Peyer's patch (tissue), 4 donors: ENCODE measurements around the gene SYNPR. TPM values are rescaled to one million over a fixed set of nuclear protein-coding genes. Genes with fewer than 3 reads are reported as not detected.
"Not testable (repeated sequence)": the region's sequence is repeated elsewhere in the genome, so short reads cannot be mapped to it uniquely, and the experiment has no call there.

Source experiments
- DNase-seq, 3 donors: peaks; one replicate each; pipeline ENCODE4 v3.0.0-alpha.2; 2017 to 2019
- H3K27ac ChIP-seq, 4 donors: fragments of 200-600 bp; sonication (generic); one replicate each; pipeline ENCODE4 v1.5.1; 2016 to 2019
- H3K27me3 ChIP-seq, 2 donors: fragments of 200-600 bp; sonication (generic); one replicate each; pipeline ENCODE4 v1.5.1; 2019
- H3K36me3 ChIP-seq, 3 donors: fragments of 200-600 bp; sonication (generic); one replicate each; pipeline ENCODE4 v1.5.1; 2016 to 2019
- H3K4me1 ChIP-seq, 4 donors: fragments of 200-600 bp; sonication (generic); one replicate each; pipeline ENCODE4 v1.5.1; 2016 to 2019
- H3K4me3 ChIP-seq, 4 donors: fragments of 200-600 bp; sonication (generic); 1 replicate in 3 of 4; 2 replicates in 1 of 4; pipeline ENCODE4 v1.5.1; 2016 to 2019; ENCODE audit warnings: mild to moderate bottlenecking in 1 of 4
- H3K9me3 ChIP-seq, 4 donors: fragments of 200-600 bp; sonication (generic); one replicate each; pipeline ENCODE4 v1.5.1; 2016 to 2019; ENCODE audit warnings: mild to moderate bottlenecking in 1 of 4
- POLR2A ChIP-seq, 2 donors: fragments of 450-650 bp; IDR thresholded peaks; one replicate each; pipeline ENCODE4 v1.5.1; 2017; ENCODE audit warnings: antibody characterized with exemption in 2 of 2, mild to moderate bottlenecking in 2 of 2, moderate library complexity in 2 of 2
- total RNA-seq, 4 donors: library from RNA; depleted of rRNA; stranded (reverse); fragments of >200 nt; gene quantifications; one replicate each; pipeline ENCODE4 v1.1.0, GENCODE V29; 2016
- TF ChIP-seq, protein P1 (sequence below), 6 experiments: fragments of 450-650 bp in 4 of 6; fragments of 200-600 bp in 2 of 6; sonication (generic) in 1 of 6; IDR thresholded peaks; one replicate each; pipeline ENCODE4 v1.5.1; 2017 to 2019; ENCODE audit warnings: antibody characterized with exemption in 6 of 6, mild to moderate bottlenecking in 3 of 6, moderate library complexity in 1 of 6

The SYNPR gene
- total RNA-seq, 4 donors from 2014 or later: not detected

DNA sequence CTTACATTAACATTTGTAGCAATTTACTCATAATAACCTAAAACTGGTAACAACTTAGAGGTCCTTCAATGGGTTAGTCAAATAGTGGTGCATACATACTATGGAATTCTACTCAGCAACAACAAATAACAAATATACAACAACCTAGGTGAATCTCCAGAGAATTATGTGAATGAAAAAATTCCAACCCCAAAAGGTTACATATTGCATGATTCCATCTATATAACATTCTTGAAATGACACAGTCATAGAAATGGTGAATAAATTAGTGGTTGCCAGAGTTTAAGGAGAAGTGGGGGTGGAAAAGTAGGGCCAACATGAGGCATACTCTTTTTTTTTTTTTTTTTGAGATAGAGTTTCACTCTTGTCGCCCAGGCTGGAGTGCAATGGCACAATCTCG, 361.7 kb downstream of the SYNPR start:
- Histone ChIP-seq H3K27ac (no peak overlapping the region), H3K27me3 (no peaks in the 10 kb centered on the region), H3K4me3 (no peak overlapping the region), H3K9me3 (no peaks in the 10 kb centered on the region), H3K4me1 (no peaks in the 10 kb centered on the region), H3K36me3 (no peaks in the 10 kb centered on the region)
- TF ChIP-seq, protein P1, sequence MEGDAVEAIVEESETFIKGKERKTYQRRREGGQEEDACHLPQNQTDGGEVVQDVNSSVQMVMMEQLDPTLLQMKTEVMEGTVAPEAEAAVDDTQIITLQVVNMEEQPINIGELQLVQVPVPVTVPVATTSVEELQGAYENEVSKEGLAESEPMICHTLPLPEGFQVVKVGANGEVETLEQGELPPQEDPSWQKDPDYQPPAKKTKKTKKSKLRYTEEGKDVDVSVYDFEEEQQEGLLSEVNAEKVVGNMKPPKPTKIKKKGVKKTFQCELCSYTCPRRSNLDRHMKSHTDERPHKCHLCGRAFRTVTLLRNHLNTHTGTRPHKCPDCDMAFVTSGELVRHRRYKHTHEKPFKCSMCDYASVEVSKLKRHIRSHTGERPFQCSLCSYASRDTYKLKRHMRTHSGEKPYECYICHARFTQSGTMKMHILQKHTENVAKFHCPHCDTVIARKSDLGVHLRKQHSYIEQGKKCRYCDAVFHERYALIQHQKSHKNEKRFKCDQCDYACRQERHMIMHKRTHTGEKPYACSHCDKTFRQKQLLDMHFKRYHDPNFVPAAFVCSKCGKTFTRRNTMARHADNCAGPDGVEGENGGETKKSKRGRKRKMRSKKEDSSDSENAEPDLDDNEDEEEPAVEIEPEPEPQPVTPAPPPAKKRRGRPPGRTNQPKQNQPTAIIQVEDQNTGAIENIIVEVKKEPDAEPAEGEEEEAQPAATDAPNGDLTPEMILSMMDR (IDR thresholded peaks at IDR 0.05): no peak
- no peak for TF ChIP-seq POLR2A (IDR thresholded peaks at IDR 0.05)
- DNase-seq: no peak

- Histone ChIP-seq H3K9me3 (no peaks in the 10 kb centered on the region), H3K27ac (no peak overlapping the region), H3K27me3 (no peaks in the 10 kb centered on the region), H3K4me1 (no peaks in the 10 kb centered on the region), H3K4me3 (no peak overlapping the region), H3K36me3 (no peaks in the 10 kb centered on the region)
- DNase-seq: no peak
- TF ChIP-seq POLR2A (IDR thresholded peaks at IDR 0.05): no peak
- TF ChIP-seq, protein P1 (IDR thresholded peaks at IDR 0.05): no peak
These were observed 364.4 kb downstream of the SYNPR start for GRCh38 chr3:63642488-63642887.

GRCh38 chr3:63644212-63644797, 366.2 kb downstream of the SYNPR start:
- no peaks in the 10 kb centered on the region for H3K36me3 ChIP-seq
- TF ChIP-seq, protein P1 (IDR thresholded peaks at IDR 0.05): no peak
- no peak for TF ChIP-seq POLR2A (IDR thresholded peaks at IDR 0.05)
- H3K27ac ChIP-seq: no peak overlapping the region
- H3K9me3 ChIP-seq: no peaks in the 10 kb centered on the region
- H3K4me3 ChIP-seq: no peak overlapping the region
- no peaks in the 10 kb centered on the region for H3K4me1 ChIP-seq
- no peak for DNase-seq
- no peaks in the 10 kb centered on the region for H3K27me3 ChIP-seq

- peak in 2 of 3 donors; percentile 67 to 73 for DNase-seq
- H3K9me3 ChIP-seq, H3K27me3 ChIP-seq, H3K4me1 ChIP-seq, H3K36me3 ChIP-seq: not testable (repeated sequence)
- Histone ChIP-seq H3K27ac (peak overlapping the region in 1 of 4 donors; percentile 43), H3K4me3 (peak overlapping the region in 2 of 4 donors; percentile 28 to 38)
- TF ChIP-seq POLR2A (IDR thresholded peaks at IDR 0.05): peak; percentile 21 to 23
These were observed 367.0 kb downstream of the SYNPR start for GRCh38 chr3:63644928-63645781.

DNA sequence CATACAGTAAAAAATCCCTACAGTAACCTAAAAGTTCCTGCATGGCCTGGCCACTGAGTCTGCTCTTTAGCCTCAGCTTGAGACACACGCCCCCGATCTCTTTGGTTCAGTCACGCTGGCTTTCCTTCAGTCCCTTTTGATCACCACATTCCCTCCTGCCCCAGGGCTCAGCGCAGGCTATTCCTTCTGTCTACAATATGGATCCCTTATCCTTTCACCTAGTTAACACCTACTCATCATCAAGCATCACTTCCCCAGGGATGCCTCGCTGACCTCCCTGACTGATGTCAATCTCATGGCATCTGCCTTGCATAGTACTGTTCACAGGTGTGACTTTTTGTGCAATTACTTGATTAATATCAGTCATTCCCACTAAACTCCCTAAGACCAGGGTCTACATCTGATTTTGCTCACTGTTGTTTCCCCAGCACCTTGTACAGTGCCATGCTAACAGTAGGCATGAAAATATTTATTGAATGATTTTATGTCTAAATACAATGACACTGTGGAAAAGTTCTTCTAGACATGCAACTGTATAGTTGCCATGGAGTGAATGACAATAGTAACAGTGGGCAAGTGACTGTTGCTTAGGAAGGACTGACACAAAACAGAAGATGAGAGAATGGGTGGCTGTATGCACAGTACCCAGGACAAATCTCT, 374.1 kb downstream of the SYNPR start, which contains the start of gene SNTN:
SNTN (plus strand) TSS at position 610 of the 660 bp plus-strand sequence; CDS start at position 623, 13 bp downstream.
- Histone ChIP-seq H3K36me3 (no peaks in the 10 kb centered on the region), H3K4me3 (no peak within 1 kb of the TSS), H3K4me1 (no peaks in the 10 kb centered on the region), H3K27ac (no peak within 1 kb of the TSS), H3K27me3 (no peaks in the 10 kb centered on the region), H3K9me3 (no peaks in the 10 kb centered on the region)
- no peak for TF ChIP-seq POLR2A (IDR thresholded peaks at IDR 0.05)
- TF ChIP-seq, protein P1 (IDR thresholded peaks at IDR 0.05): no peak
- DNase-seq: no peak

GRCh38 chr3:63654211-63654610, 376.1 kb downstream of the SYNPR start:
- no peaks in the 10 kb centered on the region for H3K4me1 ChIP-seq
- H3K27ac ChIP-seq: no peak overlapping the region
- H3K4me3 ChIP-seq: no peak overlapping the region
- no peaks in the 10 kb centered on the region for H3K27me3 ChIP-seq
- TF ChIP-seq POLR2A (IDR thresholded peaks at IDR 0.05): no peak
- TF ChIP-seq, protein P1 (IDR thresholded peaks at IDR 0.05): no peak
- DNase-seq: no peak
- H3K9me3 ChIP-seq: no peaks in the 10 kb centered on the region
- H3K36me3 ChIP-seq: no peaks in the 10 kb centered on the region
